GM23338 (cell line): ENCODE measurements around the gene TAF3. TPM values are rescaled to one million over a fixed set of nuclear protein-coding genes. Genes with fewer than 3 reads are reported as not detected.
"Not testable (repeated sequence)": the region's sequence is repeated elsewhere in the genome, so short reads cannot be mapped to it uniquely, and the experiment has no call there.

Experiments
- ATAC-seq: fragments of 200-7000 bp; cut with Tn5 transposase; 3 replicates; pipeline ENCODE4 v1.9.1; 2020
- DNase-seq: peaks from one replicate; pipeline ENCODE4 v3.0.0-alpha.2; 2015; ENCODE audit warnings: low spot score
- H2AFZ ChIP-seq: fragments of 200-600 bp; sonication (generic); 2 replicates; pipeline ENCODE4 v1.8.0; 2016; ENCODE audit warnings: antibody characterized with exemption, mild to moderate bottlenecking, moderate library complexity
- H3F3A ChIP-seq: fragments of 200-600 bp; sonication (generic); replicated peaks from 2 replicates; pipeline ENCODE4 v1.8.0; 2017; ENCODE audit warnings: antibody characterized with exemption, mixed run types, low read depth
- H3K27ac ChIP-seq: fragments of 200-600 bp; sonication (generic); 2 replicates; pipeline ENCODE4 v1.6.1; 2016; ENCODE audit warnings: low read depth
- H3K27me3 ChIP-seq: fragments of 200-600 bp; sonication (generic); 2 replicates; pipeline ENCODE4 v1.8.0; 2016; ENCODE audit warnings: mild to moderate bottlenecking, mixed run types, moderate library complexity; ENCODE audit not compliant: insufficient read depth
- H3K36me3 ChIP-seq: fragments of 200-600 bp; sonication (generic); 2 replicates; pipeline ENCODE4 v1.8.0; 2016; ENCODE audit warnings: mild to moderate bottlenecking; ENCODE audit not compliant: insufficient read depth
- H3K4me1 ChIP-seq: fragments of 200-600 bp; sonication (generic); 2 replicates; pipeline ENCODE4 v1.8.0; 2016; ENCODE audit warnings: mild to moderate bottlenecking, moderate library complexity; ENCODE audit not compliant: insufficient read depth
- H3K4me2 ChIP-seq: fragments of 200-600 bp; sonication (generic); 2 replicates; pipeline ENCODE4 v1.7.1; 2017; ENCODE audit warnings: mixed run types
- H3K4me3 ChIP-seq: fragments of 200-600 bp; sonication (generic); 2 replicates; pipeline ENCODE4 v1.6.1; 2016; ENCODE audit warnings: mixed run types
- H3K79me2 ChIP-seq: fragments of 200-600 bp; sonication (generic); replicated peaks from 2 replicates; pipeline ENCODE4 v1.8.0; 2017; ENCODE audit warnings: mild to moderate bottlenecking; ENCODE audit not compliant: insufficient read depth
- H3K9me2 ChIP-seq: fragments of 200-600 bp; sonication (generic); 2 replicates; pipeline ENCODE4 v1.8.0; 2017; ENCODE audit not compliant: insufficient read depth
- H4K20me1 ChIP-seq: fragments of 200-600 bp; sonication (generic); replicated peaks from 2 replicates; pipeline ENCODE4 v1.8.0; 2017; ENCODE audit warnings: mild to moderate bottlenecking; ENCODE audit not compliant: insufficient read depth
- H3K27ac Mint-ChIP-seq: 2 replicates; pipeline ENCODE4 v1.8.0; 2020; ENCODE audit warnings: inconsistent platforms, mild to moderate bottlenecking, moderate library complexity, mixed read lengths
- H3K27me3 Mint-ChIP-seq: 3 replicates; pipeline ENCODE4 v1.8.0; 2022; ENCODE audit warnings: low read depth, mild to moderate bottlenecking, moderate library complexity, mixed read lengths, inconsistent platforms; ENCODE audit not compliant: insufficient read depth, poor library complexity
- H3K36me3 Mint-ChIP-seq: 3 replicates; pipeline ENCODE4 v1.8.0; 2021; ENCODE audit warnings: low read depth, mild to moderate bottlenecking, inconsistent platforms, moderate library complexity, mixed read lengths
- H3K4me1 Mint-ChIP-seq: 3 replicates; pipeline ENCODE4 v1.8.0; 2020; ENCODE audit warnings: mild to moderate bottlenecking, inconsistent platforms, mixed read lengths
- H3K4me3 Mint-ChIP-seq: 3 replicates; pipeline ENCODE4 v1.8.0; 2021; ENCODE audit warnings: moderate library complexity, mild to moderate bottlenecking, inconsistent platforms, mixed read lengths
- H3K9me3 Mint-ChIP-seq: 3 replicates; pipeline ENCODE4 v1.8.0; 2020; ENCODE audit warnings: moderate library complexity, mild to moderate bottlenecking, inconsistent platforms, mixed read lengths
- CREB1 ChIP-seq: fragments of 250-450 bp; sonication (Bioruptor Pico); IDR thresholded peaks from 2 replicates; pipeline ENCODE4 v1.5.0; 2020; ENCODE audit warnings: low read depth, mild to moderate bottlenecking, moderate library complexity
- CTCF ChIP-seq, 2 experiments: fragments of 200-600 bp in 1 of 2; sonication (generic) in 1 of 2; conservative IDR thresholded peaks; 2 replicates each; pipeline versions ENCODE4 v1.5.1 to v1.6.1; 2016 to 2017; ENCODE audit warnings: antibody characterized with exemption in 2 of 2, low read depth in 2 of 2, mild to moderate bottlenecking in 2 of 2, moderate library complexity in 1 of 2
- ETS1 ChIP-seq: IDR thresholded peaks from 2 replicates; pipeline ENCODE4 v1.6.1; 2016; ENCODE audit warnings: antibody characterized with exemption
- JUNB ChIP-seq: IDR thresholded peaks from one replicate; pipeline ENCODE4 v1.6.1; 2016; ENCODE audit warnings: antibody characterized with exemption; ENCODE audit not compliant: unreplicated experiment
- POLR2AphosphoS5 ChIP-seq: IDR thresholded peaks from 2 replicates; pipeline ENCODE4 v1.6.1; 2016; ENCODE audit warnings: antibody characterized with exemption, low read depth
- STAT1 ChIP-seq: IDR thresholded peaks from one replicate; pipeline ENCODE4 v1.6.1; 2016; ENCODE audit warnings: antibody characterized with exemption; ENCODE audit not compliant: unreplicated experiment
- polyA plus RNA-seq: library from polyadenylated mRNA; unstranded; fragments of >200 nt; fragmentation: Nextera tagmentation; extraction: Ambion mirVana; gene quantifications from 2 replicates; pipeline ENCODE4 v1.2.1, GENCODE V29; 2016
- total RNA-seq: library from RNA; depleted of rRNA; stranded (reverse); fragments of >200 nt; shearing (Covaris generic); gene quantifications from 2 replicates; pipeline ENCODE4 v1.2.3, GENCODE V29; 2014
- TF ChIP-seq, protein P1 (sequence below): fragments of 250-450 bp; sonication (Bioruptor Pico); IDR thresholded peaks from 2 replicates; pipeline ENCODE4 v1.5.0; 2020; ENCODE audit warnings: mild to moderate bottlenecking, moderate library complexity

The TAF3 gene
- total and polyA plus RNA-seq, 2 experiments from 2014 or later: 6.4 to 15.2 TPM

- TF ChIP-seq, protein P1, sequence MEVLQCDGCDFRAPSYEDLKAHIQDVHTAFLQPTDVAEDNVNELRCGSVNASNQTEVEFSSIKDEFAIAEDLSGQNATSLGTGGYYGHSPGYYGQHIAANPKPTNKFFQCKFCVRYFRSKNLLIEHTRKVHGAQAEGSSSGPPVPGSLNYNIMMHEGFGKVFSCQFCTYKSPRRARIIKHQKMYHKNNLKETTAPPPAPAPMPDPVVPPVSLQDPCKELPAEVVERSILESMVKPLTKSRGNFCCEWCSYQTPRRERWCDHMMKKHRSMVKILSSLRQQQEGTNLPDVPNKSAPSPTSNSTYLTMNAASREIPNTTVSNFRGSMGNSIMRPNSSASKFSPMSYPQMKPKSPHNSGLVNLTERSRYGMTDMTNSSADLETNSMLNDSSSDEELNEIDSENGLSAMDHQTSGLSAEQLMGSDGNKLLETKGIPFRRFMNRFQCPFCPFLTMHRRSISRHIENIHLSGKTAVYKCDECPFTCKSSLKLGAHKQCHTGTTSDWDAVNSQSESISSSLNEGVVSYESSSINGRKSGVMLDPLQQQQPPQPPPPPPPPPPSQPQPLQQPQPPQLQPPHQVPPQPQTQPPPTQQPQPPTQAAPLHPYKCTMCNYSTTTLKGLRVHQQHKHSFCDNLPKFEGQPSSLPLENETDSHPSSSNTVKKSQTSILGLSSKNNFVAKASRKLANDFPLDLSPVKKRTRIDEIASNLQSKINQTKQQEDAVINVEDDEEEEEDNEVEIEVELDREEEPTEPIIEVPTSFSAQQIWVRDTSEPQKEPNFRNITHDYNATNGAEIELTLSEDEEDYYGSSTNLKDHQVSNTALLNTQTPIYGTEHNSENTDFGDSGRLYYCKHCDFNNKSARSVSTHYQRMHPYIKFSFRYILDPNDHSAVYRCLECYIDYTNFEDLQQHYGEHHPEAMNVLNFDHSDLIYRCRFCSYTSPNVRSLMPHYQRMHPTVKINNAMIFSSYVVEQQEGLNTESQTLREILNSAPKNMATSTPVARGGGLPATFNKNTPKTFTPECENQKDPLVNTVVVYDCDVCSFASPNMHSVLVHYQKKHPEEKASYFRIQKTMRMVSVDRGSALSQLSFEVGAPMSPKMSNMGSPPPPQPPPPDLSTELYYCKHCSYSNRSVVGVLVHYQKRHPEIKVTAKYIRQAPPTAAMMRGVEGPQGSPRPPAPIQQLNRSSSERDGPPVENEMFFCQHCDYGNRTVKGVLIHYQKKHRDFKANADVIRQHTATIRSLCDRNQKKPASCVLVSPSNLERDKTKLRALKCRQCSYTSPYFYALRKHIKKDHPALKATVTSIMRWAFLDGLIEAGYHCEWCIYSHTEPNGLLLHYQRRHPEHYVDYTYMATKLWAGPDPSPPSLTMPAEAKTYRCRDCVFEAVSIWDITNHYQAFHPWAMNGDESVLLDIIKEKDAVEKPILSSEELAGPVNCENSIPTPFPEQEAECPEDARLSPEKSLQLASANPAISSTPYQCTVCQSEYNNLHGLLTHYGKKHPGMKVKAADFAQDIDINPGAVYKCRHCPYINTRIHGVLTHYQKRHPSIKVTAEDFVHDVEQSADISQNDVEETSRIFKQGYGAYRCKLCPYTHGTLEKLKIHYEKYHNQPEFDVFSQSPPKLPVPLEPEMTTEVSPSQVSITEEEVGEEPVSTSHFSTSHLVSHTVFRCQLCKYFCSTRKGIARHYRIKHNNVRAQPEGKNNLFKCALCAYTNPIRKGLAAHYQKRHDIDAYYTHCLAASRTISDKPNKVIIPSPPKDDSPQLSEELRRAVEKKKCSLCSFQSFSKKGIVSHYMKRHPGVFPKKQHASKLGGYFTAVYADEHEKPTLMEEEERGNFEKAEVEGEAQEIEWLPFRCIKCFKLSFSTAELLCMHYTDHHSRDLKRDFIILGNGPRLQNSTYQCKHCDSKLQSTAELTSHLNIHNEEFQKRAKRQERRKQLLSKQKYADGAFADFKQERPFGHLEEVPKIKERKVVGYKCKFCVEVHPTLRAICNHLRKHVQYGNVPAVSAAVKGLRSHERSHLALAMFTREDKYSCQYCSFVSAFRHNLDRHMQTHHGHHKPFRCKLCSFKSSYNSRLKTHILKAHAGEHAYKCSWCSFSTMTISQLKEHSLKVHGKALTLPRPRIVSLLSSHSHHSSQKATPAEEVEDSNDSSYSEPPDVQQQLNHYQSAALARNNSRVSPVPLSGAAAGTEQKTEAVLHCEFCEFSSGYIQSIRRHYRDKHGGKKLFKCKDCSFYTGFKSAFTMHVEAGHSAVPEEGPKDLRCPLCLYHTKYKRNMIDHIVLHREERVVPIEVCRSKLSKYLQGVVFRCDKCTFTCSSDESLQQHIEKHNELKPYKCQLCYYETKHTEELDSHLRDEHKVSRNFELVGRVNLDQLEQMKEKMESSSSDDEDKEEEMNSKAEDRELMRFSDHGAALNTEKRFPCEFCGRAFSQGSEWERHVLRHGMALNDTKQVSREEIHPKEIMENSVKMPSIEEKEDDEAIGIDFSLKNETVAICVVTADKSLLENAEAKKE (CRISPR knock-in tag): no peak
- TF ChIP-seq STAT1 (no peak), POLR2AphosphoS5 (no peak)
These were observed 7.3 kb upstream of the TAF3 start (continued) for GRCh38 chr10:7811000-7811399.

DNA sequence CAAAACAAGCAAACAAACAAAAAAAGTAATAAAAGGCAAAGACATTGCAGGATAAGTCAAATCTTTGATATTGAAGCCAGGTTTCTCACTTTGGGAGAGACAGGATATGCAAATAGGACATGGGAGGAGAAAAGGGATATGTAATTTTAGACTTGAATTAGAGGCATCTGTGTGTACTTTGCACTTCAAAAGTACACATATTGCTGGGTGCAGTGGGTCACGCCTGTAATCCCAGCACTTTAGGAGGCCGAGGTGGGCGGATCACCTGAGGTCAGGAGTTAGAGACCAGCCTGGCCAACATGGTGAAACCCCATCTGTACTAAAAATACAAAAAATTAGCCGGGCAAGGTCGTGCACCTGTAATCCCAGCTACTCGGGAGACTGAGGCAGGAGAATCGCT is 6.6 kb upstream of the TAF3 start:
- not testable (repeated sequence) for H3K27ac Mint-ChIP-seq

GRCh38 chr10:7813481-7813880 is 4.8 kb upstream of the TAF3 start:
- Histone ChIP-seq H3K27me3 (no peaks in the 10 kb centered on the region), H3K4me2 (no peak overlapping the region), H3K36me3 (no peaks in the 10 kb centered on the region), H3K27ac (no peak overlapping the region), H3F3A (no peaks in the 10 kb centered on the region), H4K20me1 (no peaks in the 10 kb centered on the region; the same call in none of the 2 replicates), H3K79me2 (peaks cover 5% of the 10 kb centered on the region), H3K9me2 (no peaks in the 10 kb centered on the region), H2AFZ (0 out of 2 replicates have a peak overlapping the region, but pooled peaks have one; percentile 23), H3K4me1 (peaks cover 10% of the 10 kb centered on the region; the same call in 1 of the 2 replicates), H3K4me3 (no peak overlapping the region)
- Mint-ChIP-seq H3K4me1 (peaks cover 26% of the 10 kb centered on the region), H3K27me3 (peaks cover 15% of the 10 kb centered on the region), H3K9me3 (no peaks in the 10 kb centered on the region), H3K27ac (no peak overlapping the region), H3K36me3 (no peaks in the 10 kb centered on the region), H3K4me3 (no peak overlapping the region)
- no peak for TF ChIP-seq ETS1
- TF ChIP-seq JUNB: no peak
- TF ChIP-seq CTCF (conservative IDR thresholded peaks at IDR 0.05; ENCODE audit: low read depth in 2 of 2): peak in 1 of 2 experiments; percentile 17; a peak in 1 of 4 replicates
- TF ChIP-seq CREB1: no peak
- peak; percentile 28 for DNase-seq
- ATAC-seq: peak; percentile 7; the same call in 1 of the 3 replicates

More for the DNA sequence above, 6.6 kb upstream of the TAF3 start:
- not testable (repeated sequence) for H3K4me3 ChIP-seq, DNase-seq, H3K4me1 ChIP-seq, H3K27ac ChIP-seq, ATAC-seq, H3K27me3 ChIP-seq, H3K79me2 ChIP-seq, H3F3A ChIP-seq, H3K4me3 Mint-ChIP-seq, H3K9me3 Mint-ChIP-seq, H4K20me1 ChIP-seq, H2AFZ ChIP-seq, H3K9me2 ChIP-seq
- Histone ChIP-seq H3K4me2 (0 out of 2 replicates have a peak overlapping the region, but pooled peaks have one; percentile 45), H3K36me3 (peaks cover 11% of the 10 kb centered on the region; the same call in 1 of the 2 replicates)
- H3K27me3 Mint-ChIP-seq: peaks cover 13% of the 10 kb centered on the region
- peaks cover 11% of the 10 kb centered on the region; the same call in 2 of the 3 replicates for H3K36me3 Mint-ChIP-seq
- peaks cover 19% of the 10 kb centered on the region for H3K4me1 Mint-ChIP-seq
